Lower lobe of right lung (tissue), 2 donors: ENCODE results near the gene ZC3H14. TPM values are rescaled to one million over a fixed set of nuclear protein-coding genes. Genes with fewer than 3 reads are reported as not detected.

Experiments
- ATAC-seq, 2 donors: fragments of 200-7000 bp; cut with Tn5 transposase; one replicate each; pipeline ENCODE4 v1.9.1; 2020 to 2022; ENCODE audit warnings: mild to moderate bottlenecking in 2 of 2, moderate library complexity in 2 of 2
- DNase-seq: peaks from one replicate; pipeline ENCODE4 v3.0.0-alpha.2; 2020
- H3K27ac ChIP-seq: fragments of 200-600 bp; one replicate; pipeline ENCODE4 v1.8.0; 2022
- H3K27me3 ChIP-seq: fragments of 200-600 bp; one replicate; pipeline ENCODE4 v1.8.0; 2022; ENCODE audit warnings: low read depth
- H3K36me3 ChIP-seq: fragments of 200-600 bp; one replicate; pipeline ENCODE4 v1.8.0; 2022; ENCODE audit warnings: mild to moderate bottlenecking
- H3K4me1 ChIP-seq: fragments of 200-600 bp; one replicate; pipeline ENCODE4 v1.8.0; 2022
- H3K4me3 ChIP-seq: fragments of 200-600 bp; one replicate; pipeline ENCODE4 v1.8.0; 2022; ENCODE audit warnings: mild to moderate bottlenecking
- H3K9me3 ChIP-seq: fragments of 200-600 bp; one replicate; pipeline ENCODE4 v1.8.0; 2022
- intact Hi-C: fragments of 100-400 bp; cut with DNase I; formaldehyde crosslinking; loops from one replicate; pipeline ENCODE4 v1.11.0; 2022
- total RNA-seq: library from RNA; stranded (reverse); fragmentation: NEBNext Ultra II Directional; extraction: Animal tissue kit (Norgen Biotek cat#: 25700); gene quantifications from one replicate; pipeline ENCODE4 v1.2.1, GENCODE V29; 2021
- TF ChIP-seq, protein P1 (sequence below): fragments of 200-600 bp; IDR thresholded peaks from one replicate; pipeline ENCODE4 v1.8.0; 2022; ENCODE audit warnings: antibody characterized with exemption, mild to moderate bottlenecking
- donor health status: DM: no; HTN: yes; CAD: no; lungs with severe emphysema.

ZC3H14 gene
- total RNA-seq, 1 donor from 2014 or later: 67.3 TPM

DNA sequence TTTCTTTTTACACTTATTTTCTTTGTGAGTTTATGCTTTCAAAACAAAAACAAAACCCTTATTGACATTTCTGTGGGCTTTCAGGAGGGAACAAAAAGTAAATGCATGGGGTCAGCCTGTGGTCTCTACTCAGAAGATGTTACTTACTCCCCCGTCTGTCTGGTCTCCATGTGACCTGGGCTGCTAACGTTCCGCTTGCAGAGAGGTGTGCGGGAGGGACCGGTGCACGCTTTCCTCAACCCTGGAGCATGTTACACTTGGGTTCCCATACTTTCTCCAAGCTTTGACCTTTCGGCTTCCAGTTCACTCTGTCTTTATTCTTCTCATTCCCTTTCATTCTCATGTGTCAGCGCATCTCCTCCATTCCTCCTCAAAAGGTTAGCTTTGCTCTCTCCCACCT is 36.5 kb downstream of the ZC3H14 start:
- no peak for ATAC-seq
- H3K4me1 ChIP-seq: peaks cover 7% of the 10 kb centered on the region
- H3K4me3 ChIP-seq: no peak overlapping the region
- H3K27me3 ChIP-seq: no peaks in the 10 kb centered on the region
- DNase-seq: no peak
- H3K9me3 ChIP-seq: no peaks in the 10 kb centered on the region
- no peak overlapping the region for H3K27ac ChIP-seq
- TF ChIP-seq, protein P1, sequence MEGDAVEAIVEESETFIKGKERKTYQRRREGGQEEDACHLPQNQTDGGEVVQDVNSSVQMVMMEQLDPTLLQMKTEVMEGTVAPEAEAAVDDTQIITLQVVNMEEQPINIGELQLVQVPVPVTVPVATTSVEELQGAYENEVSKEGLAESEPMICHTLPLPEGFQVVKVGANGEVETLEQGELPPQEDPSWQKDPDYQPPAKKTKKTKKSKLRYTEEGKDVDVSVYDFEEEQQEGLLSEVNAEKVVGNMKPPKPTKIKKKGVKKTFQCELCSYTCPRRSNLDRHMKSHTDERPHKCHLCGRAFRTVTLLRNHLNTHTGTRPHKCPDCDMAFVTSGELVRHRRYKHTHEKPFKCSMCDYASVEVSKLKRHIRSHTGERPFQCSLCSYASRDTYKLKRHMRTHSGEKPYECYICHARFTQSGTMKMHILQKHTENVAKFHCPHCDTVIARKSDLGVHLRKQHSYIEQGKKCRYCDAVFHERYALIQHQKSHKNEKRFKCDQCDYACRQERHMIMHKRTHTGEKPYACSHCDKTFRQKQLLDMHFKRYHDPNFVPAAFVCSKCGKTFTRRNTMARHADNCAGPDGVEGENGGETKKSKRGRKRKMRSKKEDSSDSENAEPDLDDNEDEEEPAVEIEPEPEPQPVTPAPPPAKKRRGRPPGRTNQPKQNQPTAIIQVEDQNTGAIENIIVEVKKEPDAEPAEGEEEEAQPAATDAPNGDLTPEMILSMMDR: no peak
- intact Hi-C loops: no loop called here
- peaks cover 92% of the 10 kb centered on the region for H3K36me3 ChIP-seq

DNA sequence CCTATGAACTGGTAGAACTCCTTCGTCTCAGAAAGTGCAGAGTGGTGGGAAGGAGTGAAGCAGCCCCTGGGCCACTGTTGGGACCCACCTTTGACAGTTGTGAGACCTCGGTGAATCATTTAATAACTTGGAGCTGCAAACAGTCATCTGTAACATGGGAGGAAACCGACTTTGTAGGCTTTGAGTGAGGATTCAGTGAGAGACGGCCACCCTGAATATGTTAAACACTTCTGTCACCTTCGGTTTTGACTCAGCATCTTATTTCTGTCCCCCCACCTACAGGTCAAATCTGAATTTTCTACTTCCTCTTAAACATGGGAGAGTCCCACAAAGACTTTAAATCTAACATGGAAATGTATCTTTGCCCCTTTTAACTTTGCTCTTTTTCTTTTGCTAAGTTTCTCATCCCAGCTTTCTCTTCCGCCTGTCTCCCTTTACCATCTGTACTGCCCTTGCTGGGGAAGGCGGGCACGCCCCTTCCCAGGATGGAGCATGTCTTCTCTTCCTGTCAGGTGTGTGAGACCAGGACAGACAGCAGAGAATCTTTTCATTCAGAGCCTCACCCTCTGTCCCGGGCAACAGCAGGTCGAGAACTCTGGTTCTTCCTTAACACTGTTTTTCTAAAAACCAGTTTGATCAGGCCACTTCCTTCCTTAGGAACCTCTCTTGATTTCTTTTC is 37.1 kb downstream of the ZC3H14 start:
- H3K36me3 ChIP-seq: peaks cover 92% of the 10 kb centered on the region
- ATAC-seq: no peak
- intact Hi-C loops: no loop called here

DNA sequence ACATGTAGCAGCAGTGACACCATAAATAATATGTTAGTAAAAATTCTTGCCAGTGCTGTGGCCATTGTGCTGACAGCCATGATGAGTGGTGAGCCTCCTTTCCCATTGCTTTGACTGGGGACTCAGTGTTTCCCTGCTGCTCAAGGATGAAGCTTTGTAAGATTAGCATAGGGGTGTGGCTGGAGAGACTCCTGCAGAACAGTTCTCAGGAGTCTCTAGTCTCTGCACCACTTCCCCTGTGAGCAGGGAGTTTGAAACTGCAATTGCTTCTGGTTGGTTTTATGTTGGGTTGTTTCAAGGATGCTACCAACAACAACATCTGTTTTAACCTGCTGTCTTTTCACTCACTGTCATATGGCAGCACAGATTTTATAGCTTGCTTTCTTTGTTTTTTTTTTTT is 41.4 kb downstream of the ZC3H14 start:
- no peak overlapping the region for H3K27ac ChIP-seq
- H3K27me3 ChIP-seq: no peaks in the 10 kb centered on the region
- H3K4me3 ChIP-seq: no peak overlapping the region
- intact Hi-C loops: no loop called here
- DNase-seq: no peak
- no peaks in the 10 kb centered on the region for H3K9me3 ChIP-seq
- ATAC-seq: no peak
- peaks cover 7% of the 10 kb centered on the region for H3K4me1 ChIP-seq
- TF ChIP-seq, protein P1: no peak
- H3K36me3 ChIP-seq: peaks cover 95% of the 10 kb centered on the region

More for the DNA sequence above, 37.1 kb downstream of the ZC3H14 start:
- TF ChIP-seq, protein P1: no peak
- no peaks in the 10 kb centered on the region for H3K9me3 ChIP-seq
- H3K4me3 ChIP-seq: no peak overlapping the region
- DNase-seq: no peak
- H3K4me1 ChIP-seq: peaks cover 7% of the 10 kb centered on the region
- no peaks in the 10 kb centered on the region for H3K27me3 ChIP-seq
- H3K27ac ChIP-seq: no peak overlapping the region

DNA sequence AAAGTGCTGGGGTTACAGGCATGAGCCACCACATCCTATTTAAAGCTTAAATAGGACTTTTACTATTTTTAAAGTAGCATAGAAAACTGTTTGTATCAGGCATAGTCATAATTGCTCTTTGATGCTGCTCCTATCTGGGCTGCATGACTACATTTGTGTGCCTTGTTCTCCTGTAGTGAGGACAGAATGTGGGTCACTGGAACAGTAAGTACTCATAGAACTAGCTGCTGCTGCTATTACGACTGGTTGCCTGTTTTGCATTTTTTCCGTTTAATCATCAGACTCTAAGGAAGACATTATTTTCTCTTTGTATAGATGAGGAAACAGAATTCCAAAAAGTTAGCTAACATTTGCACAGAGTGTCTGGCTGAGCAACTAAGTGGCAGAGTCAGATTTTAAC is 42.8 kb downstream of the ZC3H14 start:
- TF ChIP-seq, protein P1: no peak
- Histone ChIP-seq H3K9me3 (no peaks in the 10 kb centered on the region), H3K4me1 (peaks cover 7% of the 10 kb centered on the region), H3K36me3 (peaks cover 95% of the 10 kb centered on the region), H3K4me3 (no peak overlapping the region), H3K27me3 (no peaks in the 10 kb centered on the region), H3K27ac (no peak overlapping the region)
- intact Hi-C loops: no loop called here
- DNase-seq: no peak
- ATAC-seq: no peak

DNA sequence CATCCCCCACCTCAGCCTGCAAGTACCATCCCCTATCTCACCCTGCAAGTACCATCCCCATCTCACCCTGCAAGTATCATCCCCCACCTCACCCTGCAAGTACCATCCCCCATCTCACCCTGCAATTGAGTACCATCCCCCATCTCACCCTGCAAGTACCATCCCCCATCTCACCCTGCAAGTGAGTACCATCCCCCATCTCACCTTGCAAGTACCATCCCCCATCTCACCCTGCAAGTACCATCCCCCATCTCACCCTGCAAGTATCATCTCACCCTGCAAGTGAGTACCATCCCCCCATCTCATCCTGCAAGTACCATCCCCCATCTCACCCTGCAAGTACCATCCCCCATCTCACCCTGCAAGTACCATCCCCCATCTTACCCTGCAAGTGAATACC is 45.0 kb downstream of the ZC3H14 start:
- no peaks in the 10 kb centered on the region for H3K27me3 ChIP-seq
- H3K27ac ChIP-seq: no peak overlapping the region
- intact Hi-C loops: no loop called here
- TF ChIP-seq, protein P1: no peak
- H3K9me3 ChIP-seq: no peaks in the 10 kb centered on the region
- DNase-seq (no peak), ATAC-seq (no peak)
- H3K4me3 ChIP-seq: no peak overlapping the region
- H3K36me3 ChIP-seq: peaks cover 95% of the 10 kb centered on the region
- H3K4me1 ChIP-seq: no peaks in the 10 kb centered on the region
